H1 (cell line): Measurements from ENCODE around the gene FGF12. TPM values are rescaled to one million over a fixed set of nuclear protein-coding genes. Genes with fewer than 3 reads are reported as not detected.

Experiments
- CTCF ChIA-PET: fragments of 300-600 bp; sonication (Branson Sonifier 250); formaldehyde crosslinking; loops from one replicate; lab custom pipeline; 2021; ENCODE audit not compliant: partially characterized antibody; lab: Charles Lee
- POLR2A ChIA-PET: fragments of 300-600 bp; sonication (Branson Sonifier 250); formaldehyde crosslinking; loops from one replicate; lab custom pipeline; 2021; ENCODE audit warnings: inconsistent platforms; ENCODE audit not compliant: partially characterized antibody; lab: Charles Lee
- DNase-seq, 2 experiments: peaks; one replicate each; pipeline versions ENCODE4 v3.0.0 to v3.0.0-alpha.2; 2010 to 2022; ENCODE audit warnings: low spot score in 2 of 2, low read depth in 1 of 2, mixed read lengths in 1 of 2
- FAIRE-seq: peaks from 2 replicates; lab custom pipeline; 2011; peaks lifted over from hg19 to GRCh38; lab: Jason Lieb, UNC
- H2AFZ ChIP-seq: 2 replicates; pipeline ENCODE4 v1.8.1; 2012; ENCODE audit warnings: low read length, inconsistent platforms
- H2AK5ac ChIP-seq: 2 replicates; pipeline ENCODE4 v1.6.1; 2013; ENCODE audit warnings: low read depth, low read length
- H2BK120ac ChIP-seq: replicated peaks from 2 replicates; pipeline ENCODE3; 2013; ENCODE audit warnings: low read depth, low read length, inconsistent platforms
- H2BK12ac ChIP-seq: 2 replicates; pipeline ENCODE4 v1.6.1; 2013; ENCODE audit warnings: low read depth, low read length
- H2BK15ac ChIP-seq: 2 replicates; pipeline ENCODE4 v1.6.1; 2013; ENCODE audit warnings: low read length
- H2BK20ac ChIP-seq: 2 replicates; pipeline ENCODE4 v1.6.1; 2013; ENCODE audit warnings: low read length
- H2BK5ac ChIP-seq: 2 replicates; pipeline ENCODE4 v1.6.1; 2013; ENCODE audit warnings: low read depth, low read length
- H3K14ac ChIP-seq: 2 replicates; pipeline ENCODE4 v1.6.1; 2013; ENCODE audit warnings: inconsistent platforms; ENCODE audit not compliant: insufficient read length
- H3K18ac ChIP-seq: 2 replicates; pipeline ENCODE4 v1.6.1; 2013; ENCODE audit warnings: low read length; ENCODE audit errors: extremely low read depth
- H3K23ac ChIP-seq: 2 replicates; pipeline ENCODE4 v1.6.1; 2013; ENCODE audit warnings: inconsistent platforms; ENCODE audit not compliant: insufficient read length
- H3K23me2 ChIP-seq: 2 replicates; pipeline ENCODE4 v1.6.1; 2013; ENCODE audit warnings: low read depth, low read length
- H3K27ac ChIP-seq: 2 replicates; pipeline ENCODE4 v1.6.1; 2011; ENCODE audit warnings: low read depth, low read length, inconsistent platforms
- H3K27me3 ChIP-seq, 4 experiments: replicated peaks in 1 of 4; 1 replicate in 1 of 4; 2 replicates in 3 of 4; pipeline versions ENCODE4 v1.6.1 to v1.8.1; 2011 to 2013; ENCODE audit warnings: low read length in 3 of 4, mild to moderate bottlenecking in 3 of 4, inconsistent platforms in 2 of 4, mixed read lengths in 2 of 4, moderate library complexity in 1 of 4; ENCODE audit not compliant: control insufficient read depth in 3 of 4, insufficient read depth in 3 of 4; ENCODE audit errors: extremely low read depth in 1 of 4
- H3K36me3 ChIP-seq, 4 experiments: 2 replicates each; pipeline versions ENCODE4 v1.6.1 to v1.8.1; 2011 to 2013; ENCODE audit warnings: mild to moderate bottlenecking in 4 of 4, low read length in 3 of 4, moderate library complexity in 2 of 4, control low read depth in 1 of 4, inconsistent platforms in 1 of 4; ENCODE audit not compliant: insufficient read depth in 4 of 4, control insufficient read depth in 2 of 4
- H3K4ac ChIP-seq: replicated peaks from 2 replicates; pipeline ENCODE3; 2013; ENCODE audit warnings: low read length, low read depth, mixed read lengths, inconsistent platforms; ENCODE audit not compliant: insufficient read length
- H3K4me1 ChIP-seq, 4 experiments: replicated peaks in 1 of 4; 1 replicate in 1 of 4; 2 replicates in 3 of 4; pipeline versions ENCODE4 v1.6.1 to v1.8.1; 2011 to 2013; ENCODE audit warnings: low read length in 3 of 4, inconsistent platforms in 2 of 4, mixed read lengths in 1 of 4; ENCODE audit not compliant: insufficient read depth in 4 of 4, control insufficient read depth in 3 of 4
- H3K4me2 ChIP-seq, 2 experiments: 2 replicates each; pipeline versions ENCODE4 v1.6.1 to v1.8.1; 2011 to 2013; ENCODE audit warnings: low read depth in 2 of 2, low read length in 2 of 2, control low read depth in 1 of 2, inconsistent platforms in 1 of 2, mild to moderate bottlenecking in 1 of 2; ENCODE audit not compliant: insufficient read depth in 1 of 2
- H3K4me3 ChIP-seq, 4 experiments: fragments of 200-600, 300-600 bp in 1 of 4; sonication (generic), shearing (Covaris generic), sonication (Bioruptor Twin) in 1 of 4; 2 replicates each; pipeline versions ENCODE4 v1.5.1 to v1.8.1; 2011 to 2016; ENCODE audit warnings: low read length in 4 of 4, low read depth in 3 of 4, control low read depth in 2 of 4, inconsistent platforms in 2 of 4, mild to moderate bottlenecking in 2 of 4, mixed read lengths in 1 of 4, moderate library complexity in 1 of 4; ENCODE audit not compliant: insufficient read depth in 2 of 4; ENCODE audit errors: extremely low read depth in 1 of 4
- H3K56ac ChIP-seq: replicated peaks from 2 replicates; pipeline ENCODE3; 2013; ENCODE audit warnings: low read depth, mild to moderate bottlenecking, mixed read lengths, low read length, inconsistent platforms; ENCODE audit not compliant: insufficient read length
- H3K79me1 ChIP-seq: 2 replicates; pipeline ENCODE4 v1.6.1; 2013; ENCODE audit warnings: low read depth, low read length, control low read depth
- H3K79me2 ChIP-seq, 2 experiments: 2 replicates each; pipeline versions ENCODE4 v1.6.1 to v1.8.1; 2012 to 2013; ENCODE audit warnings: low read length in 2 of 2, mild to moderate bottlenecking in 2 of 2, inconsistent platforms in 1 of 2; ENCODE audit not compliant: insufficient read depth in 2 of 2, control insufficient read depth in 1 of 2
- H3K9ac ChIP-seq, 4 experiments: replicated peaks in 1 of 4; 1 replicate in 1 of 4; 2 replicates in 3 of 4; pipeline versions ENCODE4 v1.6.1 to v1.8.1; 2011 to 2013; ENCODE audit warnings: low read depth in 3 of 4, low read length in 3 of 4, control low read depth in 2 of 4, mild to moderate bottlenecking in 2 of 4, moderate library complexity in 2 of 4, inconsistent platforms in 1 of 4; ENCODE audit errors: extremely low read depth in 1 of 4
- H3K9me3 ChIP-seq, 2 experiments: 2 replicates each; pipeline versions ENCODE4 v1.6.1 to v1.8.1; 2012 to 2013; ENCODE audit warnings: mild to moderate bottlenecking in 2 of 2, moderate library complexity in 2 of 2, control low read depth in 1 of 2, inconsistent platforms in 1 of 2, low read depth in 1 of 2, low read length in 1 of 2, mixed read lengths in 1 of 2; ENCODE audit not compliant: insufficient read depth in 2 of 2
- H4K20me1 ChIP-seq, 2 experiments: replicated peaks in 1 of 2; 2 replicates each; pipeline versions ENCODE3 to v1.8.1; 2011 to 2013; ENCODE audit warnings: inconsistent platforms in 2 of 2, low read length in 2 of 2, mild to moderate bottlenecking in 1 of 2; ENCODE audit not compliant: insufficient read depth in 2 of 2, control insufficient read depth in 1 of 2
- H4K5ac ChIP-seq: 2 replicates; pipeline ENCODE4 v1.6.1; 2013; ENCODE audit warnings: low read length, low read depth, mixed read lengths, inconsistent platforms; ENCODE audit not compliant: insufficient read length
- H4K8ac ChIP-seq: 2 replicates; pipeline ENCODE4 v1.8.0; 2013; ENCODE audit warnings: mild to moderate bottlenecking, moderate library complexity, low read length, inconsistent platforms; ENCODE audit not compliant: insufficient read depth; ENCODE audit errors: extremely low read depth
- H4K91ac ChIP-seq: replicated peaks from 2 replicates; pipeline ENCODE3; 2013; ENCODE audit warnings: low read length, mixed read lengths, inconsistent platforms; ENCODE audit not compliant: insufficient read length
- BACH1 ChIP-seq: IDR thresholded peaks from 2 replicates; pipeline ENCODE4 v1.6.1; 2012; ENCODE audit warnings: low read length, improper control_type of control experiment
- BRCA1 ChIP-seq: IDR thresholded peaks from 2 replicates; pipeline ENCODE4 v1.6.1; 2012; ENCODE audit warnings: low read depth, low read length, improper control_type of control experiment
- CHD1 ChIP-seq: IDR thresholded peaks from 2 replicates; pipeline ENCODE4 v1.6.1; 2012; ENCODE audit warnings: low read depth, low read length, improper control_type of control experiment
- EP300 ChIP-seq, 2 experiments: IDR thresholded peaks; 1 replicate in 1 of 2; 2 replicates in 1 of 2; pipeline ENCODE4 v1.6.1; 2011 to 2012; ENCODE audit warnings: low read depth in 2 of 2, low read length in 2 of 2, mild to moderate bottlenecking in 2 of 2, borderline replicate concordance in 1 of 2, inconsistent platforms in 1 of 2, moderate library complexity in 1 of 2
- FOSL1 ChIP-seq: IDR thresholded peaks from 2 replicates; pipeline ENCODE4 v1.6.1; 2011; ENCODE audit warnings: mild to moderate bottlenecking, low read depth, low read length, moderate library complexity; ENCODE audit not compliant: insufficient read depth
- GTF2F1 ChIP-seq: IDR thresholded peaks from 2 replicates; pipeline ENCODE4 v1.6.1; 2012; ENCODE audit warnings: low read depth, low read length, improper control_type of control experiment, borderline replicate concordance
- JUND ChIP-seq: IDR thresholded peaks from 2 replicates; pipeline ENCODE4 v1.6.1; 2011; ENCODE audit warnings: mild to moderate bottlenecking, improper control_type of control experiment, low read length
- MAFK ChIP-seq: IDR thresholded peaks from 2 replicates; pipeline ENCODE4 v1.6.1; 2012; ENCODE audit warnings: low read depth, mild to moderate bottlenecking, improper control_type of control experiment, low read length
- NRF1 ChIP-seq: IDR thresholded peaks from 2 replicates; pipeline ENCODE4 v1.6.1; 2011; ENCODE audit warnings: mild to moderate bottlenecking, low read depth, low read length, improper control_type of control experiment
- PHF8 ChIP-seq: fragments of 200-600 bp; sonication (generic); conservative IDR thresholded peaks from 2 replicates; pipeline ENCODE4 v1.7.1; 2012; ENCODE audit warnings: low read depth, mild to moderate bottlenecking, inconsistent platforms, low read length, moderate library complexity
- RBBP5 ChIP-seq: IDR thresholded peaks from 2 replicates; pipeline ENCODE4 v1.7.1; 2012; ENCODE audit warnings: low read depth, mild to moderate bottlenecking, inconsistent platforms, low read length, moderate library complexity, borderline replicate concordance
- TAF7 ChIP-seq: optimal IDR thresholded peaks from 2 replicates; pipeline ENCODE3; 2011; ENCODE audit warnings: low read depth, mild to moderate bottlenecking, inconsistent platforms, low read length, moderate library complexity, borderline replicate concordance
- TEAD4 ChIP-seq: IDR thresholded peaks from 2 replicates; pipeline ENCODE4 v1.6.1; 2012; ENCODE audit warnings: low read depth, low read length, inconsistent platforms, mixed read lengths
- YY1 ChIP-seq: IDR thresholded peaks from 2 replicates; pipeline ENCODE4 v1.6.1; 2011; ENCODE audit warnings: low read depth, mild to moderate bottlenecking, low read length
- ZNF274 ChIP-seq: IDR thresholded peaks from 2 replicates; pipeline ENCODE4 v1.7.0; 2012; ENCODE audit warnings: low read length, borderline replicate concordance; ENCODE audit errors: extremely low read depth
- WGBS, 2 experiments: shearing (Covaris generic) in 1 of 2; methylation state at CpG; one replicate each; pipeline versions ENCODE4 v1.1.6 to v1.1.7; 2013 to 2015; ENCODE audit warnings: low lambda C conversion rate in 2 of 2, mixed read lengths in 2 of 2, inconsistent platforms in 1 of 2, low coverage in 1 of 2, missing lambda C conversion rate in 1 of 2; ENCODE audit not compliant: insufficient replicate concordance in 2 of 2, insufficient coverage in 1 of 2, insufficient read length in 1 of 2; ENCODE audit errors: extremely low coverage in 1 of 2, missing lambda C conversion rate in 1 of 2; 5-methylcytosine and 5-hydroxymethylcytosine counted together
- polyA plus RNA-seq, 7 experiments: library from polyadenylated mRNA; depleted of rRNA in 3 of 7; stranded (reverse) in 5 of 7; unstranded in 2 of 7; fragments of >200 nt in 5 of 7; fragments of 200-250 nt in 2 of 7; gene quantifications; 1 replicate in 5 of 7; 2 replicates in 1 of 7; 4 replicates in 1 of 7; pipeline versions ENCODE4 v1.2.1 to v1.2.3, GENCODE V29; 2011 to 2013; ENCODE audit warnings: missing spikeins in 2 of 7, mixed read lengths in 2 of 7
- total RNA-seq: library from RNA; stranded (reverse); fragmentation: NEBNext Ultra II Directional; extraction: Animal tissue kit (Norgen Biotek cat#: 25700); gene quantifications from 2 replicates; pipeline ENCODE4 v1.2.1, GENCODE V29; 2021

FGF12 gene
- total and polyA plus RNA-seq, 2 of the 8 experiments (the other 6 are each of a cell fraction or from before 2014, with no cell fraction given), result 4.1 to 16.6 TPM

GRCh38 chr3:192170031-192170430, 557.3 kb downstream of the FGF12 start:
- no peak overlapping the region for H3K23ac ChIP-seq
- H2BK15ac ChIP-seq, result no peak overlapping the region
- no peaks in the 10 kb centered on the region for H4K20me1 ChIP-seq
- no peaks in the 10 kb centered on the region for H3K27me3 ChIP-seq
- ChIA-PET POLR2A (interaction anchor here (0.8 kb wide), 1 partner anchor 1984 kb away, joined by 3 read pairs; no protein-coding TSS in a partner anchor), CTCF (interaction anchor here (0.6 to 1.6 kb wide), 5 partner anchors 9 to 309 kb away, joined by 3 to 6 read pairs (median 4); no protein-coding TSS in a partner anchor)
- no peak overlapping the region for H3K4ac ChIP-seq
- WGBS, 2 experiments, result 68% methylated on average over 5 of the region's 6 CpGs; no CpG with 5 or more reads in 1 of the 2 experiments
- H3K9ac ChIP-seq, result no peak overlapping the region
- no peak overlapping the region for H2AFZ ChIP-seq
- no peaks in the 10 kb centered on the region for H3K79me1 ChIP-seq
- H2BK20ac ChIP-seq, result no peak overlapping the region
- no peak overlapping the region for H3K56ac ChIP-seq
- H2BK12ac ChIP-seq, result no peak overlapping the region
- H3K79me2 ChIP-seq, result no peaks in the 10 kb centered on the region
- H3K4me3 ChIP-seq, result no peak overlapping the region
- no peak overlapping the region for H3K18ac ChIP-seq
- H2AK5ac ChIP-seq, result no peak overlapping the region
- no peak overlapping the region for H4K5ac ChIP-seq
- FAIRE-seq (no peak), DNase-seq (no peak)
- H2BK5ac ChIP-seq, result no peak overlapping the region
- no peak overlapping the region for H3K4me2 ChIP-seq
- H4K8ac ChIP-seq, result no peak overlapping the region
- H2BK120ac ChIP-seq, result no peak overlapping the region
- no peak overlapping the region for H3K14ac ChIP-seq
- H3K36me3 ChIP-seq, result no peaks in the 10 kb centered on the region
- no peaks in the 10 kb centered on the region for H3K9me3 ChIP-seq
- peaks cover 0 to 4% (median 0%) of the 10 kb centered on the region in 4 experiments; a peak in 1 of 7 replicates for H3K4me1 ChIP-seq
- no peak overlapping the region for H3K27ac ChIP-seq
- H4K91ac ChIP-seq, result no peak overlapping the region
- no peaks in the 10 kb centered on the region for H3K23me2 ChIP-seq
- no peak for TF ChIP-seq TEAD4
- no peak for TF ChIP-seq FOSL1
- no peak for TF ChIP-seq YY1
- TF ChIP-seq BRCA1, result no peak
- TF ChIP-seq CHD1, result no peak
- no peak for TF ChIP-seq EP300 (IDR thresholded peaks at IDR 0.05; ENCODE audit: borderline replicate concordance in 1 of 2, low read depth in 2 of 2, low read length in 2 of 2)
- no peak for TF ChIP-seq PHF8
- TF ChIP-seq GTF2F1, result no peak
- TF ChIP-seq JUND, result no peak
- no peak for TF ChIP-seq RBBP5
- TF ChIP-seq ZNF274, result no peak
- TF ChIP-seq TAF7, result no peak
- no peak for TF ChIP-seq NRF1
- TF ChIP-seq BACH1, result no peak
- TF ChIP-seq MAFK, result no peak
